Measurements from ENCODE around the gene VSIG10L.

Gene VSIG10L

GRCh38 chr19:51296336-51297093, 45.4 kb downstream of the VSIG10L start:
- Histone ChIP-seq H4K8ac (ENCODE audit: low read depth, low read length) (no peak overlapping the region), H3K4me2 (ENCODE audit: low read length) (no peak overlapping the region), H3K27ac (ENCODE audit: low read depth, low read length) (no peak overlapping the region), H4K91ac (ENCODE audit: low read depth, low read length) (no peak overlapping the region), H2AFZ (ENCODE audit: insufficient read depth, low read length, poor library complexity) (no peak overlapping the region), H3K27me3 (ENCODE audit: insufficient read depth, low read length) (no peaks in the 10 kb centered on the region), H2BK5ac (ENCODE audit: low read depth, low read length, poor library complexity) (no peak overlapping the region), H3K4me1 (ENCODE audit: control insufficient read depth in 1 of 2, insufficient read depth in 2 of 2, low read length in 2 of 2) (no peaks in the 10 kb centered on the region), H2BK120ac (ENCODE audit: insufficient read depth, low read length, poor library complexity) (no peak overlapping the region), H3K23ac (ENCODE audit: low read length) (no peak overlapping the region), H3K18ac (ENCODE audit: low read length) (no peak overlapping the region), H3K79me2 (ENCODE audit: control insufficient read depth, insufficient read depth, low read length, poor library complexity) (no peaks in the 10 kb centered on the region), H3K9ac (ENCODE audit: low read length) (no peak overlapping the region), H3K79me1 (ENCODE audit: low read length) (no peaks in the 10 kb centered on the region), H4K12ac (ENCODE audit: low read depth, low read length) (no peak overlapping the region), H3K4ac (ENCODE audit: low read depth, low read length) (no peak overlapping the region), H3K4me3 (ENCODE audit: low read depth, low read length) (no peak overlapping the region), H2AK5ac (ENCODE audit: low read length) (no peak overlapping the region), H3K36me3 (ENCODE audit: control insufficient read depth in 1 of 2, insufficient read depth in 2 of 2, low read length in 2 of 2) (no peaks in the 10 kb centered on the region), H3K9me3 (ENCODE audit: insufficient read depth, low read depth, low read length) (no peaks in the 10 kb centered on the region), H3K14ac (ENCODE audit: low read length) (no peak overlapping the region), H2BK12ac (ENCODE audit: low read length) (no peak overlapping the region)
- no peak for DNase-seq
- WGBS (ENCODE audit: extremely low coverage, insufficient coverage, insufficient read length) = no CpG with 5 or more reads among the region's 9 CpGs

GRCh38 chr19:51295382-51296126, 46.4 kb downstream of the VSIG10L start:
- no peak for DNase-seq
- no peaks in the 10 kb centered on the region for H3K9me3 ChIP-seq (ENCODE audit: insufficient read depth, low read depth, low read length)

GRCh38 chr19:51294977-51295375, 47.0 kb downstream of the VSIG10L start:
- DNase-seq = no peak
- Histone ChIP-seq H4K91ac (ENCODE audit: low read depth, low read length) (no peak overlapping the region), H2AK5ac (ENCODE audit: low read length) (no peak overlapping the region), H3K79me2 (ENCODE audit: control insufficient read depth, insufficient read depth, low read length, poor library complexity) (no peaks in the 10 kb centered on the region), H3K4me1 (ENCODE audit: control insufficient read depth in 1 of 2, insufficient read depth in 2 of 2, low read length in 2 of 2) (no peaks in the 10 kb centered on the region), H3K9me3 (ENCODE audit: insufficient read depth, low read depth, low read length) (no peaks in the 10 kb centered on the region), H3K79me1 (ENCODE audit: low read length) (no peaks in the 10 kb centered on the region), H4K12ac (ENCODE audit: low read depth, low read length) (no peak overlapping the region), H3K27me3 (ENCODE audit: insufficient read depth, low read length) (no peaks in the 10 kb centered on the region), H3K18ac (ENCODE audit: low read length) (no peak overlapping the region), H3K23ac (ENCODE audit: low read length) (no peak overlapping the region), H4K8ac (ENCODE audit: low read depth, low read length) (no peak overlapping the region), H2BK120ac (ENCODE audit: insufficient read depth, low read length, poor library complexity) (no peak overlapping the region), H3K36me3 (ENCODE audit: control insufficient read depth in 1 of 2, insufficient read depth in 2 of 2, low read length in 2 of 2) (no peaks in the 10 kb centered on the region), H3K14ac (ENCODE audit: low read length) (no peak overlapping the region), H3K4me3 (ENCODE audit: low read depth, low read length) (no peak overlapping the region), H3K4ac (ENCODE audit: low read depth, low read length) (no peak overlapping the region), H2BK5ac (ENCODE audit: low read depth, low read length, poor library complexity) (no peak overlapping the region), H3K4me2 (ENCODE audit: low read length) (no peak overlapping the region), H3K27ac (ENCODE audit: low read depth, low read length) (no peak overlapping the region), H3K9ac (ENCODE audit: low read length) (no peak overlapping the region), H2BK12ac (ENCODE audit: low read length) (no peak overlapping the region), H2AFZ (ENCODE audit: insufficient read depth, low read length, poor library complexity) (no peak overlapping the region)
- WGBS (ENCODE audit: extremely low coverage, insufficient coverage, insufficient read length) = no CpG with 5 or more reads among the region's 12 CpGs

More at GRCh38 chr19:51295382-51296126, 46.4 kb downstream of the VSIG10L start:
- Histone ChIP-seq H2BK5ac (ENCODE audit: low read depth, low read length, poor library complexity) (no peak overlapping the region), H3K27ac (ENCODE audit: low read depth, low read length) (no peak overlapping the region), H2BK120ac (ENCODE audit: insufficient read depth, low read length, poor library complexity) (no peak overlapping the region), H2AK5ac (ENCODE audit: low read length) (no peak overlapping the region), H3K4me2 (ENCODE audit: low read length) (no peak overlapping the region), H3K4me1 (ENCODE audit: control insufficient read depth in 1 of 2, insufficient read depth in 2 of 2, low read length in 2 of 2) (no peaks in the 10 kb centered on the region), H3K4me3 (ENCODE audit: low read depth, low read length) (no peak overlapping the region), H2AFZ (ENCODE audit: insufficient read depth, low read length, poor library complexity) (no peak overlapping the region), H3K27me3 (ENCODE audit: insufficient read depth, low read length) (no peaks in the 10 kb centered on the region), H2BK12ac (ENCODE audit: low read length) (no peak overlapping the region), H3K79me1 (ENCODE audit: low read length) (no peaks in the 10 kb centered on the region), H3K36me3 (ENCODE audit: control insufficient read depth in 1 of 2, insufficient read depth in 2 of 2, low read length in 2 of 2) (no peaks in the 10 kb centered on the region), H4K91ac (ENCODE audit: low read depth, low read length) (no peak overlapping the region), H4K8ac (ENCODE audit: low read depth, low read length) (no peak overlapping the region), H3K9ac (ENCODE audit: low read length) (no peak overlapping the region), H4K12ac (ENCODE audit: low read depth, low read length) (no peak overlapping the region), H3K18ac (ENCODE audit: low read length) (no peak overlapping the region), H3K4ac (ENCODE audit: low read depth, low read length) (no peak overlapping the region), H3K14ac (ENCODE audit: low read length) (no peak overlapping the region), H3K79me2 (ENCODE audit: control insufficient read depth, insufficient read depth, low read length, poor library complexity) (no peaks in the 10 kb centered on the region), H3K23ac (ENCODE audit: low read length) (no peak overlapping the region)
- WGBS (ENCODE audit: extremely low coverage, insufficient coverage, insufficient read length) = no CpG with 5 or more reads among the region's 15 CpGs

- Histone ChIP-seq H3K79me2 (ENCODE audit: control insufficient read depth, insufficient read depth, low read length, poor library complexity) (no peaks in the 10 kb centered on the region), H3K36me3 (ENCODE audit: control insufficient read depth in 1 of 2, insufficient read depth in 2 of 2, low read length in 2 of 2) (no peaks in the 10 kb centered on the region), H2BK5ac (ENCODE audit: low read depth, low read length, poor library complexity) (no peak overlapping the region), H3K23ac (ENCODE audit: low read length) (no peak overlapping the region), H2BK12ac (ENCODE audit: low read length) (no peak overlapping the region), H3K4me2 (ENCODE audit: low read length) (no peak overlapping the region), H3K4me1 (ENCODE audit: control insufficient read depth in 1 of 2, insufficient read depth in 2 of 2, low read length in 2 of 2) (no peaks in the 10 kb centered on the region), H3K4ac (ENCODE audit: low read depth, low read length) (no peak overlapping the region), H3K9ac (ENCODE audit: low read length) (no peak overlapping the region), H4K12ac (ENCODE audit: low read depth, low read length) (no peak overlapping the region), H4K8ac (ENCODE audit: low read depth, low read length) (no peak overlapping the region), H3K9me3 (ENCODE audit: insufficient read depth, low read depth, low read length) (no peaks in the 10 kb centered on the region), H3K14ac (ENCODE audit: low read length) (no peak overlapping the region), H2BK120ac (ENCODE audit: insufficient read depth, low read length, poor library complexity) (no peak overlapping the region), H3K79me1 (ENCODE audit: low read length) (no peaks in the 10 kb centered on the region), H3K4me3 (ENCODE audit: low read depth, low read length) (no peak overlapping the region), H3K18ac (ENCODE audit: low read length) (no peak overlapping the region), H2AK5ac (ENCODE audit: low read length) (no peak overlapping the region), H2AFZ (ENCODE audit: insufficient read depth, low read length, poor library complexity) (no peak overlapping the region), H3K27ac (ENCODE audit: low read depth, low read length) (no peak overlapping the region), H4K91ac (ENCODE audit: low read depth, low read length) (no peak overlapping the region), H3K27me3 (ENCODE audit: insufficient read depth, low read length) (no peaks in the 10 kb centered on the region)
- WGBS (ENCODE audit: extremely low coverage, insufficient coverage, insufficient read length) = no CpG with 5 or more reads among the region's 23 CpGs
- no peak for DNase-seq
These were observed 47.5 kb downstream of the VSIG10L start for GRCh38 chr19:51294211-51294976.

Data from trophoblast cell (in vitro differentiated cells and primary cell).